GM19372 (cell line): ENCODE results near the gene HDAC10.

Experiments used
- ATAC-seq: cut with Tn5 transposase; IDR thresholded peaks from one replicate; pipeline ENCODE4 v1.9.1; 2021; ENCODE audit warnings: mild to moderate bottlenecking, low read depth, moderate library complexity; ENCODE audit not compliant: unreplicated experiment

The HDAC10 gene

DNA sequence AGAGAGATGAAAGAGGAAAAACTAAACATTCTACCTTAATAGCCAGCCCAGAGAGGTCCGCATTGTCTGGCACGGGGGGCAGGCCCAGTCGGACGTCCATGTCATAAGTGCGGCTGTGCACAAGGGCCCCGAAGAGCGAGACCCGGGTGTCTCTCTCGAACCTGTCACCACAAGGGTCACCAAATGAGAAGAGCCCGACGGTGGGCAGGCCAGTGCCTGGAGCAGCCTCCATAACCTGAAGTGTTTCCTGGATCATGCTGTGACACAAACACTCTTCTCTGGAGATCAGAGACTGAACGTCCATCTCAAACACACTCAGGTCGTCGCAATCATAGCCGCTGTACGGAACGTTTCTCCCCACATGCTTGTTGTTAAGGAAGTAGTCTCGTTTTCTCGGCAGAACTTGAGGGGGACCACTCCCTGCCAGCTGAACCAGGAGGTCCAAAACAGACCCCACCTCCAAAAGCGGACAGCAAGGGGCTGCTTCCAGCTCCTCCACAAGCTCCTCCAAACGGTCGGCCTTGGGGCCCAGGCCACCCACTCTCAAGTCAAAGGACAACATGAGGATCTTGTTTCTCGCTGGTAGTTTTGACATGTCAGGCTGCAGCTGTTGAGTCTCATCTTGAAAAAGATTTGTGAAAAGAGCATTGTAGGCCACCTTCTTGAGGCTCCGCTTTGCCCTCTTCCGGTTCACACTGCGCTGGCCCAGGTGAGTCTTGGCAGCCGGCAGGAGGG lies 7.2 kb downstream of the HDAC10 start:
- no peak for ATAC-seq

DNA sequence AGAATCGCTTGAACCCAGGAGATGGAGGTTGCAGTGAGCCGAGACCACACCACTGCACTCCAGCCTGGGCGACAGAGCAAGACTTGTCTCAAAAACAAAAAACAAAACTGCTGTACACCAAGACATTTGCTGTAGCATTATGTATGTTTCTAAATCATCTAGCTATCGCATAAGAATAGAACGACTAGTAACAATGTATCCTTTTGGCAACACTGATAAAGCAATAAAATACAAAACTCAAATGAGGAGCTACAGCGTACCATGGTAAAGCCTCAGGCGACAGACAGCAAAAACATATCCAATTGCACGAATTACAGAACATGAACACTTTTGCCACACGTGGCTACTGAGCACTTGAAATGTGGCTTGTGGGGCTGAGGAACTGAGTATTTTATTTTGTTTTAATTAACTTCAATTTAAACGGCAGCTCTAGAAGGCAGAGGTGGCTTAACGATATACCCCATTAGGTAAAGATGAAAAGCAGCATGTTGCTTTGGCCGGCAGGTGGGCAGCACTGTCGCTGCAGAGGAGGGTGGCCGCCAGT lies 8.6 kb downstream of the HDAC10 start:
- ATAC-seq: no peak

DNA sequence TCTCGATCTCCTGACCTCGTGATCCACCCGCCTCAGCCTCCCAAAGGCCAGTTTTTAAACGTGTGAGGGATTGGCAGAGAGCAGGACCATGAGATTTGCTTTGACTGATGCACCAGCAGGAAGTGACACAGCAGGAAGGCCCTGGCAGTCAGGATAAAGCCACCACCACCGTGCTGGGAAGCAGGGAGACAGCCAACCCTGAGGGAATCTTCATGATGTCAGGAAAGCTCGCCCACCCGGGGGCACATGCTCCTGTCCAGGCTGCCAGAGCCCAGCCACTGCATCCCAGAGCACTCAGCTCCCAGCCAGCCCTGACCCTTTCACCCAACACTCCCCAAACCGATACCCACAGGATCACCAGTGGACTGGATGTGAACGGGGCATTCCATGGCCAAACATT lies 12.3 kb downstream of the HDAC10 start:
- no peak for ATAC-seq

DNA sequence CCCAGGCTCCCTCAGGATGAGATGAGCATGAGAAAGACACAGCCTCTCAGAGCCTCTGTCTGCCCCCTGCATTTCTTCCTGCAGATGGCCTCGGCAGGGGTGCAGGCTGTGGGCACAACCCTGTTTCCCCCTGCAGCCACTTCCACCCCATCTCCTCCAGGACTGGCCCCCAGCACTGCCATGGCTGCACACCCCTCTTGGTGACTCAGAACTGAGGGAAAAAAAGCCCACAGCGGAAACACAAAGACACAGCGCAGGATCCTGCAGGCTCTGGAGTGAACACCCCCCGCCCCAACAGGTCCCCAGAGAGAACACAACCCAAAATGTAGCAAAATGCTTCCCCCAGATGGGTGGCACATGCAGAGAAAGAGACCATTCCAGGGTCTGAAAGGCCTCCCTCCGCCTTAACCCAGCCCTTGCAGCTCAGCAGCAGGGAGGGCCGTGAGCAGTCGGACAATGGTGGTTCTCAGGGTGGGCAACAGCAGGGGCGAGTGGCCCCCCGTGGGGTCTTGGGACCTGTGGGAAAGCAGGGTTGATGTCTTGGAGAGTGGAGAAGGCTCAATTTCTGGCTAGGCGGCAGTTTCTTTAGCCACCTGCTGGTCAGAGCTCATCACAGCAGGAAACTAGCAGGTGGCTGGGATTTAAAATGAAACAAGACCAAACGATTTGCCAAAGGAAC lies 14.2 kb downstream of the HDAC10 start:
- ATAC-seq: no peak

DNA sequence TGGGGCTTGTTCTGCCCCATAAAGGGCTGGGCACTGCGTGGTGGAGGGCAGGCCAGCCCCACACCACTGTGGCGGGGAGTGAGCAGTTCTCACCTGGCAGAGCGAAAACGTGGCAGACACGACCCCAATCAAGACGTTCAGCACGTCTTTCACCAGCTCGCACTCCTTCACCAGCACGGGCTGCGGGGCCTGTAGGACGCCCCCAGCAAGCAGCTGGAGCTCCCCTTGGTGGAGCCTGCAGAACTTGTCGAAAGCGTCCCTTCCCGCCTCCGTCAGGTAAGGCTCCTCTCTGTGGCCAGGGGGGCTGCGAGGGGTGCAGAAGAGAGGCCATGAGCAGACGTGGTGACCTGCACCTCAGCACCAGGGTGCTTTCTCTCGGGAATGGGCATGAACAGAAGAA lies 17.8 kb downstream of the HDAC10 start:
- no peak for ATAC-seq

DNA sequence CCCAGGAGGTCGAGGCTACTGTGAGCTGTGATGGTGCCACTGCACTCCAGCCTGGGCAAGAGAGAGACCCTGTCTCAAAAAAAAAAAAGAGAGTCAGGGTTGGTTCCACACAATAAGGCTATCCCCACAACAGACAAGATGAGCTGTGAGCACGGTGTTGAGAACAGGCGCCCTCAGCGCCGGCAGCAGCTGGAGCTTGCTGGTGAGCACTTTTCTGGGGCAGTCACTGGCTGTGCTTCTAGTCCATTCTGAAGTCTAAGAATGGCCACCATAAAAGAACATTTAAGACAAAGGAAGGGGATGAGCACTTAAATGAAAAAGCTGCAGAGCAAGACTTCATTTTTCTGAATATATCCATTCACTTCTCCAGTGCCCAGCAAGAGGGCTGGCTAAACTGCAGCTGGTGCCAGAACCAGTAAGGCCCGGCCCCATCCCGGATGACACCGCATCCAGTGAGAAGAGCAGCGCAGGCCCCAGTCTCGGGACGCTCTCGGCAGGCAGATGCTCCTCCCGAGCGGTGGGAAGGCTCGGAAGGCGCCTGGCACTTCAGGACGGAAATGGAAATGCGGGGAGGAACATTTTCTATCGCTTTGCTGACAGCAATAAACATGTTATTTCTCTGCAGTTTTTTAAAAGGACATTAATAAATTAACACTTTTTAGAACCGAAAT lies 18.4 kb downstream of the HDAC10 start:
- no peak for ATAC-seq

DNA sequence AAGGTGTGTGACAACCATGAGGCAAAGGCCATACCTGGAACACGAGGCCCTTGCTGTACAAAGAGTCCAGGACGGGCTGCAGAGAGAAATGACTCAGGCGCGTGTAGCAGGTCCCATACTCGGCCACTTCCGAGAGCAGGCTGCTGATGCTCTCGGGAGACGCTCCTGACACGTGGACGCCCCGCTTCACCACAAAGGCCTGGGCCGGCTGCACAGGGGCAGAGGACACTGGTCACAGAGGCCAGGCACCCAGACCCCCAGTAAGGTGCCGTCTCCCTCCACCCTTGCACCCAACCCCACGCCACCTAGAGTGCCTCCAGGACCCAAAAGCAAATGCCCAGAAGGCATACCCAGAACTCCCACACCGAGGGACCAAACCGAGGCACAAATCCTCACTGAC lies 21.7 kb downstream of the HDAC10 start:
- ATAC-seq: no peak

DNA sequence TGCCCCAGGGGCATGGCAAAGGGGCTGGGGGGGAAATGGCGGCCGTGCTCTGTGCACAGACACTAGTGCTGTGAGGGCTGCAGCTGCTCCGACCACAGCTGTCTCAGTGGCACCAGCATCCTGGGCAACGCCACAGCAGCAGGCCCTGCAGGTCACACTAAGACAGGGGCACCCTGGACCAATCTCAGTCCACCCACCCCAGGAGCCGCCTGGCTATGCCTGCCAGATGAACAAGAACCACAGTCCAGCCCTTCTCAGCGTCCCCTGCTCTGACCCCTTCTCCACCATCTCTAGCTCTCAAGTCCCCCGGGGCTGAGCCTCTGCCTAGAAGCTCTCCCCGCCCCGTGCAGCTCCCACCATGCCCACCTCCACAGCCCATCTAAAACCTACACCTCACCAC lies 22.7 kb downstream of the HDAC10 start:
- ATAC-seq: no peak

DNA sequence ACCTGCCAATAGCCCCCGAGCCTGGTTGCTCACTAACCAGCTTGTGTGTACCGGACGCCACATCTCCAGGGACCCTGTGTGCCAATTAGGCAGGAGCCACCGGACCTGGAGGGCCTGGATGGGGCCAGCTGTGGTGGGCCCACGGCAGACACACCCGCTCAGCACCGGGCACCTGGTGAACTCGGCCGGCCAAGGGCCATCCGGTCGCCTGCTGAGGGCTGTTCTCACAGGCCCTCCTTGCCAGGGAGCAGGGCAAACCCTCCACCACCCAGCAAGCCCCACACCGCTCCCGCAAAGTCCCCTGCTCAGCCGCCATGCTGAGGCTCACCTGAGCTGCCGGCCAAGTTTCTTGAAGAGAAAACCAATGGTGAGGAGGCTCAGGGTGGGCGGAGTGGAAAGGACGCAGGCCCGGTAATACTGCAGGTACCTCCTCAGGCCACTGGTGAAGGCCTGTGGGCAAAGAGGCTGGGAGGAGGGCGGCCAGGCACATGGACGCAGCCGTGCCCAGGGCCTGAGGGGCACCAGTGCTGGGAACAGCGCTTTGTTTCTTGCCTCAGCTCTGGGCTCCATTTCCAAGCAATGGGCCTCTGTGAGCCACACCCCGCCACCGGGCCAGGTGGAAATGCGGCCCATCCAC lies 23.4 kb downstream of the HDAC10 start:
- ATAC-seq: no peak

DNA sequence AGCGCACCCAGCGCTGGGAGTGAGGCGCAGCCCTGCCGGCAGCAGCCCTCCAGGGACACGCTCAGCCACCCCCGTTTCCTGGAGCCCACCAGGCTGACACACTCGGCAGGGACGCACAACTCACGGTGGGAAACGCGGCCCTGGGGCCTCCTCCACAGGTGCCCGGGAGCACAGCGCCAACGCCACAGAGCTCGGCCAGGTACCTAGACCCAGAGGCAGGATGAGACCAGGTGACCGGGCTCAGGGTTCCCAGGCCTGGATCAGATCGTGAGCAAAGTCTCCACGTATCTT lies 24.2 kb downstream of the HDAC10 start:
- ATAC-seq: no peak

DNA sequence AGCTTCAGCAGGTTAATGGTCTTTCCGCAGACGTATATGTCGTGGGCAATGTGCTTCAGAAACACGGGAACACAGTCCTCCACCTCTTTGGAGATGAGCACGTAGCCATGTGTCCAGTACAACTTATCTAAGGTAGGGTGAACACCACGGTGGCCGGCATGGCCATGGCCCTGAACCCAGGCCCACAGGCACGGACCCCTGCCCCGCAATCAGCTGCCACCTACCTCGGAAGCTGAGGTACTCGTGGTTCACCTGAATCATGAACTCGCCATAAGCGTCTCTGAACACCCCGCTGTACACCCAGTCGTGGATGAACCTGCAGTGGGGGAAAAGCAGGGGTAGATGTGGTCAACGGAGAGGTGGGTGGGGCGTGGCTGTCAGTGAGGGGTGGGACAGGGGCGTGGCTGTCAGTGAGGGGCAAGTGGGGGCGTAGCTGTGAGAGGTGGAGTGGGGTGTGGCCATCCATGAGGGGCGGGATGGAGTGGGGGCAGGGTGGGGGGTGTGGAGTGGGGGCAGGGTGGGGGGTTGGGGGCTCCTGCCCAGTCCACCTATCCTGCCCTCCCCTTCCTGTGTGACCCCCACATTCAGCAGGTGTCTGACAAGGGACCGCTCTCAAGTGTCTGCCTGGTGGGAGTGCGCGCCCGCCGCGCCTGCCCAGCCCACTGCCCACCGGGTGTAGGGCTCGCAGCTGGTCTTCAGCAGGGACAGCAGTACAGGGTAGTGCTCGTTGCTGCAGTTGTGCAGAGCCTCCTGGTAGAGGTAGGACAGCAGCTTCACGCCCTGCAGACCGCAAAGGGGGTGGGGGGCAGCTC lies 24.8 kb downstream of the HDAC10 start:
- no peak for ATAC-seq

DNA sequence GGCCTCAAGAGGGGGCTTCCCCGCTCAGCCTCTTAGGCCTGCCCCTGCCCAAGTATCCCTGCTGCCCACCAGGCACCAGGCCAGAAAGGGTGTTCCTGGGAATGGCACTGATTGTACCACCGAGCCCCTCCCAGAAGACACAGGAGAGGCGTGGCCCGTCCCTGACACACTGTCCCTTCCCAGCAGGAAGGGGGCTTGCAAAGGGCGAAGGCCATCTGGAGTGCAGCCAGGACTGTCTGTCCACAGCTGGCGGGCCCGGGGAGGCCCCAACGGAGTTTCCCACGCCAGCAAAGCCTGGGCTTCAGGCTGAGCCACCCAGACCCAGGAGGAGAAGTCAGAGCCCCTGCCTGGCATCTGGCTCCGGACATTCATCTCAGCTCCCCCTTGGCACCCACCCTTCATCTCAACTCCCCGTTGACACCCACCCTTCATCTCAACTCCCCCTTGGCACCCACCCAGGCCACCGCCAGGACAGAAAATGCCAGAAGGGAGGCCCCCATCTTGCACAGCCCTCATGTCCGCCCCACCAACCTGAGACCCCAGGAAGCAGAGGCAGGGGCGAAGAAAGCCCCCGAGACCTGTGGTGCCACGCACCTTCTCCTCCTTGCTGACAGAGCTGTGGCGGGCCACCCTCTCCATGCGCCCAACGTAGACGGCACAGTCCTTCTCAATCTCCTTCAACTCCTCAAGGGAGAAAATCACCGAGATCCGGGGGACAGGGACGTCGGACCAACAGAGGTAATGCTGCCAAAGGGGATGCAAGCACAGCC lies 25.7 kb downstream of the HDAC10 start:
- no peak for ATAC-seq

DNA sequence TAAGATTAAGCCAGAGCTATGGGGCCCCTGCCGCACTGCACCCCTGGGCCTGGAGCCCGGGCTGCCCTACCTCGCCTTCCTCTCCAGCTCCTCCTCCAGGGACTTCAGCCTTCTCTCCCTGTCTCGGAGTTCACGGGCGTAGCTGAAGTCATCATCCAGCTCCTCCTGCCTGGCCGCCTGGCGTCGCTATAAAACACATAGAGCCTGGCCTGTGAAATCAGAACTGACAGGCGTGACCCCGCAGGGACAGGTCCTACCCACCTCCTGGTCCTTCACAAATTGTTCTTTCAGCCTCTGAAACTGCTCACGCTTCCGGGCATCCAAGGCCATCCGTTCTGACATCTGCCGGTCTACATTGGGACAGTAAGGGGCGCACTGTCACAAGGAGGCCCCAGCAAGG lies 27.0 kb downstream of the HDAC10 start:
- no peak for ATAC-seq

DNA sequence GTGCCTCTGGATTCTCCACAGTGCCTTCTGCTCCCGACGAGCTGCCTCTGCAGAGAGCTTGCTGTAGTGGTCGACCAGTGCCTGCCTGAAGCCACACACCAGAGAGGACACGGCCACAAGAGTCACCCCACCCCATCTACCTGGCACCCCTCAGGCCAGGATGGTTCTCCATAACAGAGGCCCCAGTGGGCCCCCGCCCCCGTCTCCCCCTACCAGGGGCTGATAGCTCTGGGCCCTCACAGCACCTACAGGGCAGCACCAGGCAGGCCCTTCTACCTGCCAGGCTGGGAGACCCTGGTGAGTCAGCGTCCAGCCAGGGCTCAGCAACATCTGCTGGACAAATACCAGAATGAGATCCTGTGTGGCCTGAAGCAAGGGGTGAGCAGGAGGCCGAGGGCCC lies 28.6 kb downstream of the HDAC10 start:
- ATAC-seq: no peak

DNA sequence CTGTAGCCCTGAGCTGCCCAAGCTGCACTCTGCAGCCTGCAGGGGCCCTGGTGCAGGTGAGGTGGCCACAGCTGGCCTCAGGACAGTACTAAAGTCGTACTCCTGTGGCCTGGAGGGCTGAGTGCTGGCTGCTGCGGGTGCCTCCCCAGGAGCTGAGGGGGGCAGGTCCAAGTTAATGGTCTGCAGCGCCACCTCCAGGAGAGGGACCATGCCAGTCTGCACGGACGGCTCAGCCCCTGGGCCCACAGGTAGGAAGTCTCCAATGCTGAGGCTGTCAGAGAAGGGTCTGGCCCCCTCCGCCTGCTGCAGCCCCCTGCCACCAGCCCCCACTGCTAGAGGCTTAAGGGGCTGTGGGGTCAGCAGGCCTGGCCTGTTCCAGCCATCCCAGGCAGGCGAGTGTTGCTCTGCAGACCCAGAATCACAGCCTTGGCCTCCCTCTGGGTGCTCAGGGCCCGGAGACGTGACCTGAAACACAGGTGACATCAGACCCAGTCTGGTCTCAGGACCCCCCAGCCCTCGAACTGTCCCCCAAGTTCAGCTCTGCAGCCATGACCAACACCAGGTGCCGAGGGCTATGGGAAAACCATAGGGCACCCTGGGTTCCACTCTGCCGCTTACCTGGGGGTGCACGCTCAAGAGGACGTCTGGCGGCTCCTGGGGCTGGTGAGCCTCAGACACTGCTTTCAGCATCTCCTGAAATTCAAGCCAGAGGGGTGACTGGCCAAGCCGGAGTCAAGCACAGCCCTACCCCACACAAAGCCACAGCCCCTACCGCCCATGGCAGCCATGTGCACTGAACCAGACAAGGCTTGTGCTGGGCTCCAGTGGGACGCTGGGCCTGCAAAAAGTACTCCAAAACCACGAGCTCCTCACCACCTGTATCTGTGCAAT lies 29.4 kb downstream of the HDAC10 start:
- ATAC-seq: no peak

DNA sequence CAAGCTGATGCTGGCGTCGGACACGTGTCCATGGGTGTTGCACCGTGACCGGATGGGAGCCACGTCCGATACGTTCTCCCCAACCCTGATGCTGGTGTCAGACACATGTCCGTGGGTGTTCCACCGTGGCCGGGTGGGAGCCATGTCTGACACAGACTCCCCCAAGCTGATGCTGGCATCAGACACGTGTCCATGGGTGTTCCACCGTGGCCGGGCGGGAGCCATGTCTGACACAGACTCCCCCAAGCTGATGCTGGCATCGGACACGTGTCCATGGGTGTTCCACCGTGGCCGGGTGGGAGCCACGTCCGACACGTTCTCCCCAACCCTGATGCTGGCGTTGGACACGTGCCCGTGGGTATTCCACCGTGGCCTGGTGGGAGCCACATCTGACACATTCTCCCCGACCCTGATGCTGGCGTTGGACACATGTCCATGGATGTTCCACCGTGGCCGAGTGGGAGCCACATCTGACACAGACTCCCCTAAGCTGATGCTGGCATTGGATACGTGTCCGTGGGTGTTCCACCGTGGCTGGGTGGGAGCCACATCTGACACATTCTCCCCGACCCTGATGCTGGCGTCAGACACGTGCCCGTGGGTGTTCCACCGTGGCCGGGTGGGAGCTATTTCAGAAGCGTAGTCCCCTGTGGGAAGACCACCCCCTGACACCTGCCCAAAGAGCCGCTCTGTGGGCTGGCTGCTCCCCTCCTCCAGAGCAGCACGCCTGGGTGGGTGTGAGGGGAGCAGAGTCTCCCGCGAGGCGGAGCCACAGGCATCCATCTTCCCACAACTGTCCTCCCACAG lies 30.3 kb downstream of the HDAC10 start:
- ATAC-seq: no peak

DNA sequence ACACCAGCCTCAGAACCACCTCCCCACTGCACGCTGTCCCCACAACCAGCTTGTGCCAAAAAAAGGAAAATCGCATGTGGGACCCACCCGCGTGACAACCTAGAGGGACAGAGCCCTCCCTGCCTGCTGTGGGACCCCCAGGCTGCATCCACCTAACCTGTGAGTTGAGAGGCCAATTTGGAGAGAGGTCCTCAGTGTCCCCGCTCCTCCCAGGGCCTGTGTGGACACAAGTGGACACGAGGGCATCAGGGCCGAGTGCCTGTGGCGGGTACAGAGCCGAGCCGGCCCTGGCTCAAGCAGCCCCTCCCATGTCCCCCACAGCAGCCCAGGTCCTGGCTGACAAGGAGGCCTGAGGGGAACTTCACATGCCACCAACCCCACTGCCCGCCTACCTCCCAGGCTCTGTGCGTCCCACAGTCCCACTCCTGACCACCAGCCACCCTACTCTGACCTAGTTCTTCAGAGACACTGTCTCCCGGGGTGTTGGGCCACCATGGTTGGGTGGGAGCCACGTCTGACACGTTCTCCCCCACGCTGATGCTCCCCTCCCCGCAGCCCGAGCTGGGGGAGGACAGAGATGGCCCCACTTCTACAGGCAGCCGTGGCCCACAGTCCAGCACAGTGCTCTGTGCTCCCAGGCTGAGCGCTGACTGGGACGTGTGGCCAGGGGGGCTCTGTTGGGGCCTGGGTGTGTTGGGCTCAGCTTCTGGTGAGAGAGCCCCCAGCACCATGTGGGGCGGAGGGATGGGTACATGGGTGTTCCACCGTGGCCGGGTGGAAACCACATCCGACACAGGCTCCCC lies 31.1 kb downstream of the HDAC10 start:
- ATAC-seq: no peak
